B cell (primary cell): ENCODE measurements around the gene HMSD. TPM values are rescaled to one million over a fixed set of nuclear protein-coding genes. Genes with fewer than 3 reads are reported as not detected.

Experiments used
- ATAC-seq: fragments of 200-7000 bp; cut with Tn5 transposase; one replicate; pipeline ENCODE4 v1.10.0; 2021; ENCODE audit warnings: low read depth, mild to moderate bottlenecking, moderate number of reproducible peaks, moderate library complexity
- CTCF ChIA-PET: fragments of 350-600 bp; sonication (Branson Sonifier 250); formaldehyde crosslinking; loops from one replicate; lab custom pipeline; 2021; ENCODE audit warnings: antibody characterized with exemption, inconsistent platforms; lab: Charles Lee
- POLR2A ChIA-PET: fragments of 350-600 bp; sonication (Branson Sonifier 250); formaldehyde crosslinking; loops from one replicate; lab custom pipeline; 2021; ENCODE audit warnings: antibody characterized with exemption; lab: Charles Lee
- DNase-seq: peaks from one replicate; pipeline ENCODE4 v3.0.0; 2013
- H2AFZ ChIP-seq: 2 replicates; pipeline ENCODE4 v1.6.1; 2012; ENCODE audit warnings: mild to moderate bottlenecking, low read depth, low read length; ENCODE audit not compliant: insufficient read depth, poor library complexity, severe bottlenecking
- H3K27ac ChIP-seq, 2 donors: 1 replicate in 1 of 2; 2 replicates in 1 of 2; pipeline ENCODE4 v1.5.1; 2012 to 2013; ENCODE audit warnings: low read length in 2 of 2, mild to moderate bottlenecking in 2 of 2, moderate library complexity in 1 of 2
- H3K27me3 ChIP-seq, 4 experiments: fragments of 200-600 bp in 1 of 4; sonication (generic) in 1 of 4; replicated peaks in 1 of 4; 1 replicate in 2 of 4; 2 replicates in 2 of 4; pipeline versions ENCODE4 v1.6.1 to v1.7.0; 2013 to 2016; ENCODE audit warnings: low read length in 3 of 4, mild to moderate bottlenecking in 2 of 4, mixed read lengths in 1 of 4, moderate library complexity in 1 of 4; ENCODE audit not compliant: insufficient read depth in 4 of 4, control insufficient read depth in 3 of 4; ENCODE audit errors: control extremely low read depth in 1 of 4
- H3K36me3 ChIP-seq, 2 experiments: replicated peaks in 1 of 2; 1 replicate in 1 of 2; 2 replicates in 1 of 2; pipeline versions ENCODE4 v1.6.1 to v1.7.1; 2013; ENCODE audit warnings: low read length in 1 of 2; ENCODE audit not compliant: insufficient read depth in 2 of 2, control insufficient read depth in 1 of 2; ENCODE audit errors: control extremely low read depth in 1 of 2, extremely low read depth in 1 of 2
- H3K4me1 ChIP-seq, 2 donors: fragments of 200-600 bp in 1 of 2; sonication (generic) in 1 of 2; 1 replicate in 1 of 2; 2 replicates in 1 of 2; pipeline versions ENCODE4 v1.5.1 to v1.6.1; 2013 to 2017; ENCODE audit warnings: low read length in 2 of 2; ENCODE audit not compliant: control insufficient read depth in 2 of 2, insufficient read depth in 2 of 2
- H3K4me2 ChIP-seq: replicated peaks from 2 replicates; pipeline ENCODE3; 2012; ENCODE audit warnings: mild to moderate bottlenecking, low read depth, low read length; ENCODE audit not compliant: poor library complexity, severe bottlenecking
- H3K4me3 ChIP-seq, 5 experiments: fragments of 200-600 bp in 1 of 5; sonication (generic) in 1 of 5; 1 replicate in 3 of 5; 2 replicates in 2 of 5; pipeline versions ENCODE4 v1.5.1 to v1.7.0; 2011 to 2016; ENCODE audit warnings: low read length in 4 of 5, mild to moderate bottlenecking in 4 of 5, low read depth in 2 of 5, control low read depth in 1 of 5, moderate library complexity in 1 of 5; ENCODE audit not compliant: insufficient read depth in 1 of 5; ENCODE audit errors: control extremely low read depth in 1 of 5, extremely low read depth in 1 of 5
- H3K79me2 ChIP-seq: fragments of 200-600 bp; sonication (generic); one replicate; pipeline ENCODE4 v1.6.0; 2016; ENCODE audit warnings: low read length; ENCODE audit not compliant: control insufficient read depth, insufficient read depth
- H3K9ac ChIP-seq: fragments of 200-600 bp; sonication (generic); 2 replicates; pipeline ENCODE4 v1.6.1; 2017; ENCODE audit warnings: mild to moderate bottlenecking, low read length, moderate library complexity
- H3K9me3 ChIP-seq, 3 donors: one replicate each; pipeline versions ENCODE4 v1.6.1 to v1.7.1; 2013; ENCODE audit warnings: low read length in 2 of 3; ENCODE audit not compliant: control insufficient read depth in 2 of 3, insufficient read depth in 1 of 3; ENCODE audit errors: control extremely low read depth in 1 of 3
- H4K20me1 ChIP-seq: 2 replicates; pipeline ENCODE4 v1.6.0; 2012; ENCODE audit warnings: mild to moderate bottlenecking, low read length; ENCODE audit not compliant: insufficient read depth, control insufficient read depth, poor library complexity, severe bottlenecking
- H3K27ac Mint-ChIP-seq: one replicate; pipeline ENCODE4 v1.8.0; 2021; ENCODE audit warnings: mixed read lengths
- H3K27me3 Mint-ChIP-seq: one replicate; pipeline ENCODE4 v1.8.0; 2021; ENCODE audit warnings: mixed read lengths
- H3K4me1 Mint-ChIP-seq: one replicate; pipeline ENCODE4 v1.8.0; 2021; ENCODE audit warnings: mixed read lengths
- H3K4me3 Mint-ChIP-seq: one replicate; pipeline ENCODE4 v1.8.0; 2021; ENCODE audit warnings: mixed read lengths
- H3K9me3 Mint-ChIP-seq: one replicate; pipeline ENCODE4 v1.8.0; 2022; ENCODE audit warnings: mixed read lengths; ENCODE audit not compliant: insufficient read depth
- EZH2 ChIP-seq: IDR thresholded peaks from 2 replicates; pipeline ENCODE4 v1.6.1; 2012; ENCODE audit warnings: borderline replicate concordance, low read depth, mild to moderate bottlenecking, moderate library complexity, low read length; ENCODE audit not compliant: insufficient read depth, poor library complexity, severe bottlenecking
- WGBS: methylation state at CpG from one replicate; pipeline ENCODE4 v1.1.5; 2013; ENCODE audit warnings: missing lambda C conversion rate; ENCODE audit not compliant: insufficient coverage; 5-methylcytosine and 5-hydroxymethylcytosine counted together
- intact Hi-C: fragments of 100-400 bp; cut with micrococcal nuclease; formaldehyde crosslinking; loops from one replicate; pipeline ENCODE4 v1.10.0; 2022
- polyA plus RNA-seq: library from polyadenylated mRNA; depleted of rRNA; stranded (reverse); fragments of >200 nt; gene quantifications from 2 replicates; pipeline ENCODE4 v1.2.3, GENCODE V29; 2012
- total RNA-seq, 2 donors: library from RNA; stranded (reverse); fragments of 120-200 nt in 1 of 2; gene quantifications; 1 replicate in 1 of 2; 2 replicates in 1 of 2; pipeline versions ENCODE4 v1.2.3 to v1.2.4, GENCODE V29; 2013 to 2022
- TF ChIP-seq, protein P1 (sequence below): fragments of 200-600 bp; IDR thresholded peaks from one replicate; pipeline ENCODE4 v1.8.0; 2022; ENCODE audit warnings: antibody characterized with exemption, mild to moderate bottlenecking

The HMSD gene
- total and polyA plus RNA-seq, 2 donors (not counting 1 experiment from before 2014, with no cell fraction given), result 0.04 TPM; not detected in 1

DNA sequence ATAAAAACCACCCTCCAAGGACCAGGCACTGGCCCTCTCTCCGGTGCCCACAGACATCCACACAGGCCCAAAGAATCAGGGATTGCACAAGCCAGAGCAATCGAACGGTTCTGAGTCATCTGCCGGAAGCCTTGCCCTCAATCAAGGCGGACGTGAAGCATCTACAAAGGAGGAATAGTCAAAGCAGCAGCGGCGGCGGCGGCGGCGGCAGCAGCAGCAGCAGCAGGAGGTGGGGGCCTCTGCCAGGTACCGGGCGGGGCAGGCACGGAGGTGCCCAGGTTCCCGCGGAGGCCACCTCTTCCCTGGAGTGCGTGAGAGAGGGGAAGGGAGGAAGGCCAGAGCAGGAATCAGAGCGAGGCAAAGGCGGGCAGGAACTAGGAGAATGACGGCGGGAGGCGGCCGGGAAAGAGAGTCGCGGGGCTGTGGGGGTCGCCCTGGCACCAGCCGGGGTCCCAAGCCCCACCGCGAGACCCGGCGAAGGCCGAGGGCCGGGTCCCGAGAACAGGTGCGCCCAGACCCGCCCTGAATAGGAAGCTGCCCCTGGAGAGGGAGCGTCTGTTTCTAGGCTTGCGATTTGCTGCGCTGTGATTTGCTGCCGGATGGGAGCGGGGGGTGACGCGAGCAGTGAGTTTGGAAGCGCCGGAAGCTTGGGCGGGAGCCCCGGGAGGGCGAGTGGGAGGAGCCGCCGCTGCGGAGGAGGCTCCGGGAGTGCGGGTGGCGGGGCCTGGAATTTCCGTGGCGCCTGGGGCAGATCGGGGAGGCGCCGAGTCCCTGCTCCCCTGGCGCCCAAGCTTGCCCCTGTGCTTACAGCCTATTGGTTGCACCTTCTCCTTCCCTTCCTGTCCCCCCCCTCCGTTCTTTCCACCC is 21.1 kb downstream of the HMSD start, which contains the start of gene SERPINB8:
TSS of gene SERPINB8 (plus strand) at position 140 of the 867 bp plus-strand sequence. CDS start 8,228 bp downstream, outside the sequence.
- ChIA-PET POLR2A (interaction anchor here (0.7 kb wide), 1 partner anchor 1255 kb away, joined by 5 read pairs; the partner anchor contains the start of gene PHLPP1), CTCF (interaction anchor here (0.7 to 1.1 kb wide), 3 partner anchors 8 to 34 kb away, joined by 3 to 4 read pairs (median 3); no protein-coding TSS in a partner anchor)
- Mint-ChIP-seq H3K4me1 (peaks cover 51% of the 10 kb centered on the region), H3K9me3 (no peaks in the 10 kb centered on the region), H3K27ac (peak within 1 kb of the TSS; percentile 96), H3K27me3 (no peaks in the 10 kb centered on the region), H3K4me3 (peak within 1 kb of the TSS; percentile 93)
- peak; percentile 77 for DNase-seq
- Histone ChIP-seq H3K4me3 (peak within 1 kb of the TSS; percentile 57 to 98 (median 81)), H4K20me1 (no peaks in the 10 kb centered on the region), H3K79me2 (peaks cover 30% of the 10 kb centered on the region), H3K9ac (peak within 1 kb of the TSS; percentile 98), H3K27ac (peak within 1 kb of the TSS; percentile 91 to 95), H2AFZ (peak within 1 kb of the TSS; percentile 100), H3K4me1 (peaks cover 28 to 33% of the 10 kb centered on the region in 2 donors), H3K36me3 (no peaks in the 10 kb centered on the region), H3K9me3 (no peaks in the 10 kb centered on the region), H3K27me3 (no peaks in the 10 kb centered on the region), H3K4me2 (peak within 1 kb of the TSS; percentile 88)
- WGBS, result under 1% methylated on average over 59 of the region's 62 CpGs
- peak; percentile 84 for ATAC-seq
- TF ChIP-seq EZH2, result no peak
- TF ChIP-seq, protein P1, sequence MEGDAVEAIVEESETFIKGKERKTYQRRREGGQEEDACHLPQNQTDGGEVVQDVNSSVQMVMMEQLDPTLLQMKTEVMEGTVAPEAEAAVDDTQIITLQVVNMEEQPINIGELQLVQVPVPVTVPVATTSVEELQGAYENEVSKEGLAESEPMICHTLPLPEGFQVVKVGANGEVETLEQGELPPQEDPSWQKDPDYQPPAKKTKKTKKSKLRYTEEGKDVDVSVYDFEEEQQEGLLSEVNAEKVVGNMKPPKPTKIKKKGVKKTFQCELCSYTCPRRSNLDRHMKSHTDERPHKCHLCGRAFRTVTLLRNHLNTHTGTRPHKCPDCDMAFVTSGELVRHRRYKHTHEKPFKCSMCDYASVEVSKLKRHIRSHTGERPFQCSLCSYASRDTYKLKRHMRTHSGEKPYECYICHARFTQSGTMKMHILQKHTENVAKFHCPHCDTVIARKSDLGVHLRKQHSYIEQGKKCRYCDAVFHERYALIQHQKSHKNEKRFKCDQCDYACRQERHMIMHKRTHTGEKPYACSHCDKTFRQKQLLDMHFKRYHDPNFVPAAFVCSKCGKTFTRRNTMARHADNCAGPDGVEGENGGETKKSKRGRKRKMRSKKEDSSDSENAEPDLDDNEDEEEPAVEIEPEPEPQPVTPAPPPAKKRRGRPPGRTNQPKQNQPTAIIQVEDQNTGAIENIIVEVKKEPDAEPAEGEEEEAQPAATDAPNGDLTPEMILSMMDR, result no peak
- intact Hi-C loops, result loop anchor here (1.0 to 10.0 kb wide), 4 partner anchors 9 to 1465 kb away; partner anchors contain the start of gene VPS4B
